HepG2 (cell line): ENCODE data around the gene E2F3. TPM values are rescaled to one million over a fixed set of nuclear protein-coding genes. Genes with fewer than 3 reads are reported as not detected.
A peak's percentile ranks its signal among the peaks of the same experiment; 100 is the strongest.

Experiments
- AGO1 ChIP-seq: fragments of 200-400 bp; formaldehyde crosslinking; IDR thresholded peaks from 2 replicates; pipeline ENCODE4 v1.6.1; 2017; ENCODE audit warnings: mild to moderate bottlenecking, low read depth, low read length, moderate library complexity; ENCODE audit not compliant: poor library complexity, severe bottlenecking
- AGO2 ChIP-seq: fragments of 200-400 bp; formaldehyde crosslinking; optimal IDR thresholded peaks from 2 replicates; pipeline ENCODE3; 2017; ENCODE audit warnings: mild to moderate bottlenecking, low read depth, low read length, moderate library complexity
- E2F1 ChIP-seq: sonication (generic); formaldehyde crosslinking; IDR thresholded peaks from 2 replicates; pipeline ENCODE4 v1.5.0; 2020; ENCODE audit warnings: missing genetic modification reagents
- HNF4G ChIP-seq, 2 experiments: sonication (generic) in 1 of 2; formaldehyde crosslinking in 1 of 2; IDR thresholded peaks; 2 replicates each; pipeline versions ENCODE4 v1.4.0 to v1.6.1; 2011 to 2020; ENCODE audit warnings: borderline replicate concordance in 2 of 2, low read depth in 2 of 2, mild to moderate bottlenecking in 2 of 2, low read length in 1 of 2, missing genetic modification reagents in 1 of 2, moderate library complexity in 1 of 2
- HNRNPK ChIP-seq: fragments of 200-400 bp; formaldehyde crosslinking; IDR thresholded peaks from 2 replicates; pipeline ENCODE4 v1.6.1; 2018; ENCODE audit warnings: low read length, low read depth, moderate library complexity, mild to moderate bottlenecking; ENCODE audit not compliant: poor library complexity, severe bottlenecking
- KMT2B ChIP-seq: IDR thresholded peaks from 2 replicates; pipeline ENCODE4 v1.6.1; 2016; ENCODE audit warnings: missing genetic modification reagents, missing compliant biosample characterization
- PRDM15 ChIP-seq: sonication (generic); formaldehyde crosslinking; IDR thresholded peaks from 2 replicates; pipeline ENCODE4 v1.4.0; 2020; ENCODE audit warnings: missing genetic modification reagents
- SALL1 ChIP-seq: sonication (generic); formaldehyde crosslinking; IDR thresholded peaks from 2 replicates; pipeline ENCODE4 v1.8.0; 2022; ENCODE audit warnings: mild to moderate bottlenecking, missing genetic modification reagents
- SCMH1 ChIP-seq: sonication (generic); formaldehyde crosslinking; IDR thresholded peaks from 2 replicates; pipeline ENCODE4 v1.9.0; 2021; ENCODE audit warnings: missing genetic modification reagents, mild to moderate bottlenecking, borderline replicate concordance
- TAF15 ChIP-seq: fragments of 200-400 bp; formaldehyde crosslinking; IDR thresholded peaks from one replicate; pipeline ENCODE4 v1.6.1; 2018; ENCODE audit warnings: mild to moderate bottlenecking, low read depth, low read length; ENCODE audit not compliant: poor library complexity, severe bottlenecking
- YEATS4 ChIP-seq: sonication (generic); formaldehyde crosslinking; IDR thresholded peaks from 2 replicates; pipeline ENCODE4 v1.4.0; 2020; ENCODE audit warnings: missing genetic modification reagents, borderline replicate concordance
- ZMYM4 ChIP-seq: sonication (generic); formaldehyde crosslinking; IDR thresholded peaks from 2 replicates; pipeline ENCODE4 v1.8.1; 2023; ENCODE audit warnings: mild to moderate bottlenecking, missing genetic modification reagents
- ZNF232 ChIP-seq: sonication (generic); formaldehyde crosslinking; IDR thresholded peaks from 2 replicates; pipeline ENCODE4 v1.4.0; 2020; ENCODE audit warnings: missing genetic modification reagents, borderline replicate concordance
- ZNF335 ChIP-seq: sonication (generic); formaldehyde crosslinking; IDR thresholded peaks from 2 replicates; pipeline ENCODE4 v1.4.0; 2020; ENCODE audit warnings: missing genetic modification reagents
- ZNF44 ChIP-seq: sonication (generic); formaldehyde crosslinking; IDR thresholded peaks from 2 replicates; pipeline ENCODE4 v1.5.1; 2020; ENCODE audit warnings: mild to moderate bottlenecking, missing genetic modification reagents
- ZNF570 ChIP-seq: sonication (generic); formaldehyde crosslinking; IDR thresholded peaks from 2 replicates; pipeline ENCODE4 v1.4.0; 2020; ENCODE audit warnings: mild to moderate bottlenecking, missing genetic modification reagents, borderline replicate concordance
- ZNF674 ChIP-seq: sonication (generic); formaldehyde crosslinking; IDR thresholded peaks from 2 replicates; pipeline ENCODE4 v1.5.0; 2020; ENCODE audit warnings: low read depth, mild to moderate bottlenecking, missing genetic modification reagents
- ZNF792 ChIP-seq: IDR thresholded peaks from 2 replicates; pipeline ENCODE4 v1.6.1; 2016
- ZNF891 ChIP-seq: sonication (generic); formaldehyde crosslinking; IDR thresholded peaks from 2 replicates; pipeline ENCODE4 v1.5.0; 2020; ENCODE audit warnings: mild to moderate bottlenecking, missing genetic modification reagents
- ZSCAN30 ChIP-seq: sonication (generic); formaldehyde crosslinking; IDR thresholded peaks from 2 replicates; pipeline ENCODE4 v1.5.0; 2020; ENCODE audit warnings: mild to moderate bottlenecking, missing genetic modification reagents
- polyA plus RNA-seq, 8 experiments: library from polyadenylated mRNA; depleted of rRNA in 3 of 8; stranded (reverse) in 7 of 8; unstranded in 1 of 8; fragments of >200 nt; fragmentation: Illumina TruSeq in 4 of 8; extraction: Trizol in 4 of 8; gene quantifications; 2 replicates each; pipeline versions ENCODE4 v1.2.1 to v1.2.3, GENCODE V29; 2011 to 2016; ENCODE audit warnings: low read depth in 4 of 8, missing spikeins in 1 of 8, mixed read lengths in 1 of 8; ENCODE audit not compliant: insufficient read depth in 1 of 8
- total RNA-seq, 5 experiments: library from RNA; depleted of rRNA; stranded (reverse); fragments of >200 nt; fragmentation: Illumina TruSeq; extraction: Trizol; gene quantifications; 2 replicates each; pipeline ENCODE4 v1.2.3, GENCODE V29; 2016; ENCODE audit warnings: low read depth in 1 of 5
- TF ChIP-seq, protein P1 (sequence below): sonication (generic); formaldehyde crosslinking; IDR thresholded peaks from 2 replicates; pipeline ENCODE4 v1.4.0; 2020; ENCODE audit warnings: mild to moderate bottlenecking, low read depth, missing genetic modification reagents
- TF ChIP-seq, protein P2 (sequence below): sonication (generic); formaldehyde crosslinking; IDR thresholded peaks from 2 replicates; pipeline ENCODE4 v1.4.0; 2020; ENCODE audit warnings: mild to moderate bottlenecking, missing genetic modification reagents

Gene E2F3
- total and polyA plus RNA-seq, 2 of the 13 experiments (the other 11 are each of a cell fraction or from before 2014, with no cell fraction given) = 8.5 to 12.7 TPM

GRCh38 chr6:20402342-20403069, 827 bp downstream of the E2F3 start (continued):
- TF ChIP-seq, protein P1, sequence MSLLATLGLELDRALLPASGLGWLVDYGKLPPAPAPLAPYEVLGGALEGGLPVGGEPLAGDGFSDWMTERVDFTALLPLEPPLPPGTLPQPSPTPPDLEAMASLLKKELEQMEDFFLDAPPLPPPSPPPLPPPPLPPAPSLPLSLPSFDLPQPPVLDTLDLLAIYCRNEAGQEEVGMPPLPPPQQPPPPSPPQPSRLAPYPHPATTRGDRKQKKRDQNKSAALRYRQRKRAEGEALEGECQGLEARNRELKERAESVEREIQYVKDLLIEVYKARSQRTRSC = no peak
- no peak for TF ChIP-seq ZNF335 (CRISPR knock-in tag)
- TF ChIP-seq HNRNPK = peak; percentile 74
- TF ChIP-seq AGO1 = peak; percentile 7
- TF ChIP-seq SCMH1 = no peak
- TF ChIP-seq ZNF44 (CRISPR knock-in tag) = no peak
- TF ChIP-seq HNF4G (IDR thresholded peaks at IDR 0.05; ENCODE audit: borderline replicate concordance, low read depth, low read length) = no peak
- no peak for TF ChIP-seq HNF4G (CRISPR knock-in tag; IDR thresholded peaks at IDR 0.05; ENCODE audit: borderline replicate concordance, low read depth)
- no peak for TF ChIP-seq ZSCAN30 (CRISPR knock-in tag)
- TF ChIP-seq, protein P2, sequence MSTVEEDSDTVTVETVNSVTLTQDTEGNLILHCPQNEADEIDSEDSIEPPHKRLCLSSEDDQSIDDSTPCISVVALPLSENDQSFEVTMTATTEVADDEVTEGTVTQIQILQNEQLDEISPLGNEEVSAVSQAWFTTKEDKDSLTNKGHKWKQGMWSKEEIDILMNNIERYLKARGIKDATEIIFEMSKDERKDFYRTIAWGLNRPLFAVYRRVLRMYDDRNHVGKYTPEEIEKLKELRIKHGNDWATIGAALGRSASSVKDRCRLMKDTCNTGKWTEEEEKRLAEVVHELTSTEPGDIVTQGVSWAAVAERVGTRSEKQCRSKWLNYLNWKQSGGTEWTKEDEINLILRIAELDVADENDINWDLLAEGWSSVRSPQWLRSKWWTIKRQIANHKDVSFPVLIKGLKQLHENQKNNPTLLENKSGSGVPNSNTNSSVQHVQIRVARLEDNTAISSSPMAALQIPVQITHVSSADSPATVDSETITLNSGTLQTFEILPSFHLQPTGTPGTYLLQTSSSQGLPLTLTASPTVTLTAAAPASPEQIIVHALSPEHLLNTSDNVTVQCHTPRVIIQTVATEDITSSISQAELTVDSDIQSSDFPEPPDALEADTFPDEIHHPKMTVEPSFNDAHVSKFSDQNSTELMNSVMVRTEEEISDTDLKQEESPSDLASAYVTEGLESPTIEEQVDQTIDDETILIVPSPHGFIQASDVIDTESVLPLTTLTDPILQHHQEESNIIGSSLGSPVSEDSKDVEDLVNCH (CRISPR knock-in tag) = no peak
- no peak for TF ChIP-seq ZNF674 (CRISPR knock-in tag)
- no peak for TF ChIP-seq KMT2B
- peak; percentile 96 for TF ChIP-seq AGO2
- no peak for TF ChIP-seq ZNF570 (CRISPR knock-in tag)
- no peak for TF ChIP-seq E2F1 (CRISPR knock-in tag)
- TF ChIP-seq SALL1 = peak; percentile 10; the same call in 1 of the 2 replicates
- TF ChIP-seq ZMYM4 (CRISPR knock-in tag) = 0 out of 2 replicates have a peak, but pooled peaks have one; percentile 26
- peak; percentile 45 for TF ChIP-seq TAF15
- no peak for TF ChIP-seq ZNF792 (CRISPR knock-in tag)
- no peak for TF ChIP-seq ZNF232 (CRISPR knock-in tag)
- TF ChIP-seq ZNF891 (CRISPR knock-in tag) = no peak
- TF ChIP-seq PRDM15 (CRISPR knock-in tag) = no peak
- TF ChIP-seq YEATS4 (CRISPR knock-in tag) = no peak; the same call in 1 of the 2 replicates
